Measurements from ENCODE around the gene ANKRD35.
A peak's percentile ranks its signal among the peaks of the same experiment; 100 is the strongest.
"Not testable (repeated sequence)": the region's sequence is repeated elsewhere in the genome, so short reads cannot be mapped to it uniquely, and the experiment has no call there.

Gene ANKRD35

DNA sequence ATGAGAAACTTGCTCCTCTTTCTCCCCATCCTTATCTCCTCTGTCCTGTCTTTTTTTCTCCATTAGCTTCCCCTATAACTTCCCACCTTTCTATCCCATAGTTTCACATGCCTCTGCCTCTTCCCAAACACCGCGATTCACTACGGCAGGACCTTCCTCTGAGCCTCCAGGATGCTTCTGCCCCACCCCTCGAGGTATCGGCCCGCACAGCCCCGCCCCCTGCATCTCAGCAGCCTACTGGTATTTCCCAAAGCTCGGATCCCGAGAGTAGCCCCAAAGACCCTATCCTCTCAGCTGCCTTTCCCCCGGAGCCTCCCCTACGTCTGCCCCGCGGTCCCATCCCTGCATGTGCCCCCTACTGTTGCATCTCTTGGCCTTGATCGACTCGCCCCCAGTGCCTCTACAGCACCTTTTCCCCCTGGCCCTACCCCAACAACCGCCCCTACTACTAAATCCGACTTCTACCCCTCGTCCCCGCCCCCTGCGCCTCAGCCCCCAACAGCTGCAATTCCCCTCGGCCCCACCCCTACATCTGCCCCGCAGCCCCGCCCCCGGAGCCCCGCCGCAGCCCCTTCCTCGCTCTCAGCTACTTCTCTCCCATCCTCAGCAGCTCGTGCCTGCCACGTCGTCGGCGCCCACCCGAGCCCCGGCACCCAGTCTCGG, 27.3 kb downstream of the ANKRD35 start:
- DNase-seq (ENCODE audit: low read depth) = peak; percentile 19

DNA sequence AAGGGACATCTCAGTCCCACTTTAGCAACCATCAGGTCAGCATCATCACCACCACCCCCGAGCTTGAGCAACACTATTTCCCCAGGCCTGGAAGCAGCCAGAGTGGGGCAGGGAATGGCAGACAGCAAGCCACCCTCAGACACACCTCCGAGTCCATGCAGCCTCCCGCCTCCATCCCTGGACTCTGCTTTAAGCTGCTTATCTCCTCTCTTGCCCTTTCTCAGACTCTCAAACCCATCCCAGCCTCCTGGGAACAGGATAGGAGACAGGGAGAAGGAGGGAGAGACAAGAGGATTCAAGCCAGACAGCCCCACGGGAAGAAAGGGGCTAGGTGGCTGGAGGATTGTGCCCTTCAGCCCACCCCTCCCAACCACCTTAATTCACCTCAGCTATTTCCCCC, 28.5 kb downstream of the ANKRD35 start:
- DNase-seq (ENCODE audit: low read depth) = no peak

DNA sequence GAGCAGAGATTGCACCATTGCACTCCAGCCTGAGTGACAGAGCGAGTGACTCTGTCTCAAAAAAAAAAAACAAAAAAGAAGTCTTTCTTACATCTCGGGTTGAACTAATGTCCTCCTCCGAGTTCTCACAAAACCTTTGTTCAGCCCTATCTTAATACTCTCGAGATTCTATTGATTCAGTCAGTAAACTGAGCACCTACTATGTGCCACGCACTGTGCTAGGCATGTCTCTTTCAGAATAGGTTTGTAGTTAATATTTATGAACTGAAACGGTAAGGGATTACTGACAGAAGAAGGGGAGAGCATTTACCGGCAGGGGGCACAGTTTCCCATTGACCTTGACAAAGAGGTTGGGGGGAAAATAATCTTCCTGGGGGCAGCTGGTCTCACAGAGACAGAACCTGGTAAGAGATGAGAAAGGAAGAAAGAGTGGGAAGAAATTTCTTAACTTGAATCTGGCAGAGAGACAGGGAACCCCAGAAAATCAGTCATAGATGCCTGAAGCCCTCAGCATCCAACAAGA, 30.2 kb downstream of the ANKRD35 start:
- DNase-seq (ENCODE audit: low read depth) = no peak

DNA sequence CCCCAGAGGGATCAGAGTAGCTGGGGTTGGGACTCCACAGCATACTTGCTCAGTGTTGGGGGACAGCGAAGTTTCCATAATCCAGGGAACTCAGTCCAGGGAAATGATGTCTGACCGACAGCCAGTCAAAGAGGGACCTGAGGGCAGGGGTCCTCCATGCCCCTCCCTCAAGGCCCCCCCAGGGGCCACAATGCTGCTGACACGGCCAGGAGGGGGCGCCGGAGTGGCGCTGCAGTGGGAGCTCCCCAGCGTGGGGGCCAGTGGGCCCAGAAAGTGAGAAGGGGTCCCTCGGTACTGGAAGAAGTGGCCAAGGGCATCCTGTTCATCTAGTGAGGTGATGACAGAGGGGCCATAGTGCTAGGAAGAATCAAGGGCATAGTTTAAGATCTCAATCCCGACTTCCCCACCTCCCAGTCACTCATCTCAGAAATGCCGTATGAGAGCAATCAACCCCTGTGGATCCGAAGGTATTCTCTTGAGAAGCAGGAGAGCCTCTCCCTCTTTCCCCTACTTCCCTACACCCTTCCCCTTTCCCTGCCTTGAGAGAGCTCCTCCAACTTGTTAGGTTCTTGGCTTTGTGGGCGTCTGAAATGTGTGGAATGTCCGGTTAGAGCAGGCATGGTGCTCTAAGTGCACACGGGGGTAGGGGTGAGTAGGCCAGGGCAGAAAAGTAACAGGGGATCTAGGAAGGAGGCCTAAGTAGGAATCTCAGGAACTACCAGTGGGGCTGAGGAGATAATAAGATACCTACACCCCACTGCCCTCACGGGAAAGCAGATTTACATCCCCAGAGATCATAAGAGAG, 36.1 kb downstream of the ANKRD35 start:
- DNase-seq (ENCODE audit: low read depth) = peak; percentile 26

DNA sequence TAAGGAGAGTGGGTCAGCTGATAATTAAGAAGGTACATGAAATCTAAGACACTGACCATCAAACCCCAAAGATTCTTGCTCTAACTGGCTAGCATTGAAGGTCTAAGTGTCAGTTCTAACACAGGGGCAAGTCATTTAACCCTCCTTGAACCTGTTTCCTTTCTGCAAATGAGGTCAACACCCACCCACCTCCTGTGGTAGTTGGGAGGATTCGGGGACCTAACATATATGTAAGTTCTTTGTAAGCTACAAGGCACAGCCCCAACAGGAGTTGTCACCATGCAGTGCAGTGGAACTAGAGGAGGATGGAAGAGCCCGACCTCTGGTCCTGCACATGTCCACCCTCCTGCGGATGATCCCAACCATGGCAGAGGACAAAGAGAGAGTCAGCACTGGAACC, 37.8 kb downstream of the ANKRD35 start:
- DNase-seq (ENCODE audit: low read depth) = no peak

DNA sequence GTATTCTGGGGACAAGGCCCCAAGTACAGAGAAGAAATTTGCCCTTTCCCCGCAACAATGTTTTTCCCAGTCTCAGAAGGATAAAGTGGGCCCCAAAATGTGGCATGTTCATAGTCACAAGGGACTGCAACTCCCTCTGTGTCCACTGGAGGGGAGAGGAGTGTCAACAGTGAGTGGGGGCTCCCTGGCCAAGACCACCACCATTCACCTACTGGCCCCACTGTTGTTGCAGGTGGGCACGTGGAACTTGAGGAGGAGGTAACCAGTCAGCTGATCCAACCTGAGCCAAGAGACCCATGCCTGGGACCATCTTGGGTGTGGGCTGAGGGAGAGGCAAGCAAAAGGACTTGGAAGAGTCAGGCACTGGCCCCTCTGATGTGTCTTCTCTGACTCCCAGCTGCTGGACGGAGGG, 39.5 kb downstream of the ANKRD35 start:
- peak; percentile 20 for DNase-seq (ENCODE audit: low read depth)

DNA sequence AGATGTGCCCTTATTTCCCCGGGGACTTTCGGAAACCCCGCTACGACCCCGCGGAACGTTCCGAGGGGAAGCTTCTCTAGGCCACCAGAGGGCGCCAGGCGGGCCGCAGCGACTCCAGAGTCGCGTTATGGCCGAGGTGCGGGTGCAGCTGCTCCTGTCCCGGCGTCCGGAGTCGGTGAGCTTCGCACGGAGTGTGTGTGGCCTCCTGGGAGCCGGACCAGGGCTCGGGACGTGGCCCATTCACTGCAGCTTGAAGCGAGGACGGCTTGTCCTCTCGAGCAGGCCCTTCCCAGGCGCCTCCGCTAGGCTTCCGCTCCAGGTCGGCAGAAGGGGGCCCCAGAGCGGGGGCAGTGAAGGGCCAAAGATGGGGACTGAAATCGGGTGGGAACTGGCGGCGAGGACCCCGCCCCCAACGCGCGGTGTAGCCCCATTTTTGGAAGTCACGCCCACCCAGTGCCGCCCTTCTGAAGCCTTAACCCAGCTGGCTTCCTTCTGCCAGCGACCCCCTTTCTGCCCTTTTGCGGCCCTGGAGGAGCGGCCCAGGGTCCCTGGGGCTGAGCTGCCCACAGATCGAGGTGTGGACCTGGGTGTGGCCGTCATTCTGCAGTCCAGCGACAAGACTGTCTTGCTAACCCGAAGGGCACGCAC, 40.0 kb downstream of the ANKRD35 start, which contains the start of gene NUDT17:
NUDT17 (plus strand) TSS at position 117 of the 648 bp plus-strand sequence; CDS start at position 128, 11 bp downstream.
- peak; percentile 71 for DNase-seq (ENCODE audit: low read depth)

DNA sequence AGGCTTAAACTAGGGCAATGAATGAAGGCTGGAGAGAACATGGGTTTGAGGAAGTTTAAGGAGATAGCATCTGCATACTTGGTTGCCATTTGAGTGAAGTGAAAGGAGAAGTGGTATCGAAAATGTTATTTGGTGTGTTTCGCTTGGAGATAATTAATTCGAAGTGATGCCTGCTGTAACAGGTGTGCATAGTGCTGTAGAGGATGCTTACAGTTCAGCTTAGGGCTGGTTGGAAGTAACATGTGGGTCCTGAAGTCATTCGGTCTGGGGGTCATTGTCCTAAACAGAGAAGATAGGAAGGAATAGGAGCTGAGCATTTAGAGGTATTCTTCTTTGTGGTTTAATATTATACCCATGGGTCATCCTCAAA, 40.5 kb downstream of the ANKRD35 start:
- no peak for DNase-seq (ENCODE audit: low read depth)

DNA sequence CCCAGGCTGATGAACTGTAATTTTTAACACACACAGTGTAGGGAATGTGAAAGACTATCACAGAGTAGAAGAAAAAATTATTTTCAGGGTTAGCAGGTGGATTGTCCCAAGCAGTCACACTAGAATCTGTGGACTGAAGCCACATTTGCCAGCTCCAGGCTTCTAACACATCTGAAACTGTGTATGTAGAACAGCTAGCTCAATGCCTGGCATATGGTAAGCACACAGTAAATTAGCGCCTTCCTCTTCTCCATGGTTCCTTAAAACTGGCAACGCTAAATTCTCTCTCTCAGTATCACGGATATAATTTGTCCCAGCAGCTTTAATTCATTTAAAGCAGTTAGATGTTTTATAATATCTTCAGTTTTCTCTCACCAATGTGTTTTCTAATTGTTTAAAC, 42.6 kb downstream of the ANKRD35 start:
- no peak for DNase-seq (ENCODE audit: low read depth)

DNA sequence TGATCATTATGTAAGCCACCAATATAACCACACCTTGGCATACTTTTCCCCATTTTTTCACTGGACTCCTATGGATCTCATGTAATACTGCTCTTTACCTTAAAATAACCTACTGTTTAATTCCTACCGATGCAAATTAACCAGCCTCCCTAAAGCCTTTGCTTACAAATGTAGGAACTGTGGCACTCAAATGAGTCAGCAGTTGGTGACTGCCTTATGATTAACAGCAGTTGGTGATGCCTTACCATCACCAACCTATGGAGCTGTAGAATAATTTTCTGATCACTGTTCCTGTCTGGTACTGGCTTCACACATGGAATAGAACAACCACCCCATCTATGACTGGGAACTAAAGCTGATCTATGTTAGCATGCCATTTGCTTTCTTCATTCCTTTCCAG, 48.0 kb downstream of the ANKRD35 start:
- DNase-seq (ENCODE audit: low read depth) = no peak

DNA sequence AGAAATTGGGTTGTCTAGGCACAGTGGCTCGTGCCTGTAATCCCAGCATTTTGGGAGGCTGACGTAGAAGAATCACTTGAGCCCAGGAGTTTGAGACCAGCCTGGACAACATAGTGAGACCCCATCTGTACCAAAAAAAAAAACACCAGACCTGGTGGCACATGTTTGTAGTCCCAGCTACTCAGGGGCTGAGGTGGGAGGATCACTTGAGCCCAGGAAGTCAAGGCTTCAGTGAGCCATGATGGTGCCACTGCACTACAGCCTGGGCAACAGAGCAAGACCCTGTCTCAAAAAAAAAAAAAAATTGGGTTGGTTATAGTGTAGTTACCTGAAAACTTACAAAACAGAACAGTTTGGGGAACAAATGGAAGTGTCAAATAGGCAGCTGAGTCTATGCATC, 54.9 kb downstream of the ANKRD35 start:
- DNase-seq (ENCODE audit: low read depth) = not testable (repeated sequence)

DNA sequence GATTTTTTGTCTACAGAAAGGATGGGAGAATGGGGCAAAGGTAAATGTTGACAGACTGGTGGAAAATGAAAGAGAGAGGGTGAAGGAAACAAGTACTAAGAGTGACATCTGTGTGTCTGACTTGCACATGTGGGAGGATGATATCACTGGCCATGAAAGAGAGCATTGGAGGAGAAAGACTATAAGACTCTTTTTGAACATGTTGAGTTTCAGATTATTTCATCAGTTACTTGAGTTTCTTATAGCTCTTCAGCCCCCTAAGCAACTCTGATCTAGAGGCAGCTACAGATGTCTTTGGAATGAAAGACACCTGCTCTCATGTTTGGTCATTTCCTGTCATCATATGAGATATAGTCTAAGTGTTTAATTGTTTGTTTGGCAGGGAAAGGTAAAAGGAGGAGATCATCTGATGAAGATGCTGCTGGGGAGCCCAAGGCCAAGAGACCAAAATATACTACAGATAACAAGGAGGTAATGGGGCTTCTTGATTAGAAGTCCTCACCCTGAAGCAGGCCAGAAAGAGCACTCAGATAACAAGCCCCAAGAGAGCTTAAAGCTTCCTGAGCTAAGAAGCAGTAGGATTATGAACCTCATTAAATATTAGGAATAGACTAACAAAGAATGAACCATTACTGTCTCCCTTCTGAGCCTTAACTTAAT, 57.2 kb downstream of the ANKRD35 start:
- no peak for DNase-seq (ENCODE audit: low read depth)

DNA sequence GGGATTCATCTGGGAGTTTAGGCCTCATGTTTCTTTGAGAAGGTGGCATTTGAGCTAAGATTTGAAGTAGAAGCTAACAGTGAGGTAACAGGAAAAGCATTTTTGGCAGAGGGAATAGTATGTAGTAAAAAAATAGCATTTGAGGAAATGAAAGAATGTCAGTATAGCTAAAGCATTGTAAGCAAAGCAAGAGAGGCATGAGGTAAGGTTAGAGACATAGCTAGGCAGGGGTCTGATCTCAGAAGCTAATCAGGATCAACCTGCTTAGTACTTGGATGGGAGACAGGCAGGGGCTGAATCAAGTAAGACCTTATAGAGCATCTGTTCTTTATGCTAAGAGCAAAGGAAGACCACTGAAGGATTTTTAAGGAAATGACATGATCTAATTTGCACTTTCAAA, 57.7 kb downstream of the ANKRD35 start:
- DNase-seq (ENCODE audit: low read depth) = no peak

DNA sequence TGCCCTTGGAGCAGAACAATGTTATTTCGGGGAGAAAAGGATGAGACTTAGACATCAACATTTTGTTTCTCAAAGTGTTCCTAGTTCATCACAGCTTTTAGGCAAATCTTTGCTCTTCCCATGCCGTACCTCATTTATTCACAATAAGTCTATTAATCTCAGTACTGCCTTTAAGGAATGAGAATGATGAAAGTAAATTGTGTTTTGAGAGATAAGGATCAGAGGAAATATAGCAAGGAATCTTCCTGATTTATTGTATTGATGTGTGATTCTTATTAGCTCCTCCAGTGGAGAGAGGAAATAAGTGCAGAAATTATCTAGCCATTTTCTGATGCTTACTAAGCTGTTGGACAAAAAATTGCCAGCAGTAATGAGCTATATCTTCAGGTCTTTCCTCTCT, 59.6 kb downstream of the ANKRD35 start:
- DNase-seq (ENCODE audit: low read depth) = no peak

DNA sequence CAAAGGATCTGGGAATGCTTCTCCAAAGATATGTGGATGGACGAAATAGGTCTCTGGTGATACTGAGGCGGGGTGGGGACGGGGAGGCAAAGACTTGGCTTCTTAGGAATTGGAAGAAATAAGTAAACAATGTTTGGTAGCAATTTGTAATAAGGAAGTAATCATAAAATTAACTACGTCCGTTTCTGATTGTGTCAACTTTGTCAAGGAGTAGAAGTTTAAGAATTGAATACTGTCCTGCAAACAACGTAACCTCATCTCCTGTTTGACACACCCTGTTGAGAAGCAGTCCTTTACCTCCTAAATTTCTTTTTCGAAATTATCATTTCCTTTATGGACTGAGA, 61.2 kb downstream of the ANKRD35 start:
- DNase-seq (ENCODE audit: low read depth) = no peak

DNA sequence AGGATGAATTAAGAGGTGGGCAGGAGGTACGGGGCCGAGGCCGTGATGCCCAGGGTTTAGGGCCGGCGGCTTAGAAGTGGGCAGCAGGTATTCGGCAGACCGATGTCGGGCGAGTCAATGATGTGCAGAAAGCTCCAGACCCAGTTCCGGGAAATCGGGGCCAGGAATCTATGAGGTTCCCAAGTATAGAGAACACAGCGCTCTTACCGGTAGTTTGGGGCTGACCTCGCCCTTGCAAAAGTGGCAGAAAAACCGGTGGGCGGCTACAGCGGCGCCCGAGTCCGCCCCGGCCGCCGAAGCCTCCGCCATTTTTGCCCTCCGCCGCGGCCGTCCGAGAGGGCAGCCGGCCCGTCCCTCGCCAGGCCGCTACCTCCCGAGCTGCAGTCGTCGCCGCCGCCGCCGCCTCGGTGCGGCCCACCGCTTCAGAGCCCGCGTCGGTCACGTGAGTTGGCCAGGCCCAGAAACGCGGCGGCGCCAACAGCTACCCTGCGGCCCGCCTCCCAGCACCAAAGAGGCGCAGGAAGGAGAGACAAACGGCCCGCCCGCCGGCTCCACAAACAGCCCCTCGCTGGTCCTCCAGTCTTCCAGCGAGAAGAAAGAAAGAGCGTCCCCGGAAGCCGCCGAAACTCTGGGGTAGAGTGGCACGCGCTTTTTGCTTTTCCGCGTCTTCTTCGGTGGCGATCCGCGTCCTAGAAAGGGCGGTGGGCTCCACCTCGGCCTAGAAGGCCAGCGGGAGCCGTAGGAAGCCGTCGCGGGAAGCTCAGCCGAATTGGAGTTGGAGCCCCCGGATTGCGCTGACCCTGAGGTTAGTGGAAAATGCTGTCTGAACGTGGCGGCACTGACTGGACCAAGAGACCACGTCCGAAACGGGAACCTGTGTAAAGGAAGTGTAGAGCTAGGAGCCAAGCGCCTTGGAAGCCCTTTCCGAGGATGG, 61.8 kb downstream of the ANKRD35 start, which contains the start of the genes POLR3C and RNF115:
POLR3C (plus strand) TSS at position 636 of the 934 bp plus-strand sequence. CDS start 1,577 bp downstream, outside the sequence.
RNF115 (minus strand) TSS at position 531 of the 934 bp plus-strand sequence; CDS start at position 309, 222 bp downstream.
- peak; percentile 97 for DNase-seq (ENCODE audit: low read depth)

DNA sequence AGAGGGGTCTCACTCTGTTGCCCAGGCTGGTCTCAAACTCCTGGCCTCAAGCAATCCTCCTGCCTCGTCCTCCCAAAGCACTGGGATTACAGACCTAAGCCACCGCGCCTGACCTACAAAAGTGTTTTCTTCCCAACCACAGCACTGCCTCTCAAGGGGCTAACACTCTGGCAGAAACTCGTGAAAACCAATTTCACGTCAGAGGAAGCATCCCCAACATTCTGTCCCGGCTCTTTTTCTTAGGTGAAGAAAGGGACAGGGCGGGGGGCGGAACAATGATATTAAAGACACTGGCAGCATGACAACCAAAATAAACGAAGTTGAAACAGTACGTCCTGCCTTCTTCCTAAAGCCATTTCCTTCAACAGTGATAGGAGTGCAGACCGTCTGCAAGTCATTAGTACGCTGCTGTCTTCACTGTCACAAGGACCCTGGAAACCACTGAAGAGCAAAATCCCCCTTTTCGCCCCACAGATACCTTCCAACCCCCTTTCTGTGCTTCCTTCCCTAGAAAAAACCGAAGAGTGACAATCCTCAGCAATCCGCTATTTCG, 62.8 kb downstream of the ANKRD35 start:
- DNase-seq (ENCODE audit: low read depth) = not testable (repeated sequence)

DNA sequence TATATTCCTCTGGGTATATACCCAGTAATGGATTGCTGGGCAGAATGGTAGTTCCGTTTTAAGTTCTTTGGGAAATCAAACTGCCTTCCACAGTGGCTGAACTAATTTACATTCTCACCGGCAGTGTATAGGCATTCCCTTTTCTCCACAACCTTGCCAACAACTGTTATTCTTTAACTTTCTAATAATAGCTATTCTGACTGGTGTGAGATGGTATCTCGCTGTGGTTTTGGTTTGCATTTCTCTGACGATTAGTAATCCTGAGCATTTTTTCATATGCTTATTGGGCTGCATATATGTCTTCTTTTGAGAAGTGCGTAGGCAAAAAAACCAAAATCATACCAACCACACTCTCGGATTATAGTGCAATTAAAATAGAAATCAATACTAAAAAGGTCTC, 67.6 kb downstream of the ANKRD35 start:
- DNase-seq (ENCODE audit: low read depth) = peak; percentile 73

All from fibroblast of gingiva (primary cell).